Skin epidermis (tissue), 12 donors: ENCODE results near the gene CYP2A6.
"Not testable (repeated sequence)": the region's sequence is repeated elsewhere in the genome, so short reads cannot be mapped to it uniquely, and the experiment has no call there.

Source experiments
- H3K27ac ChIP-seq, 21 experiments: fragments of 200-600 bp; sonication (generic) in 11 of 21; one replicate each; pipeline ENCODE4 v1.5.0; 2020; ENCODE audit warnings: mild to moderate bottlenecking in 3 of 21, inconsistent platforms in 2 of 21, moderate library complexity in 2 of 21
- H3K4me3 ChIP-seq, 7 experiments: fragments of 200-600 bp; sonication (generic) in 2 of 7; one replicate each; pipeline ENCODE4 v1.5.0; 2020; ENCODE audit warnings: inconsistent platforms in 2 of 7, mild to moderate bottlenecking in 2 of 7, moderate library complexity in 1 of 7

The CYP2A6 gene

GRCh38 chr19:40822704-40823553 is 27.3 kb downstream of the CYP2A6 start:
- H3K27ac ChIP-seq, result peak overlapping the region in 8 of 21 experiments; percentile 17 to 51 (median 33)
- H3K4me3 ChIP-seq, result not testable (repeated sequence)

- peak overlapping the region in 1 of 21 experiments; percentile 46 for H3K27ac ChIP-seq
- no peak overlapping the region for H3K4me3 ChIP-seq
Observed at GRCh38 chr19:40822161-40822560, 28.1 kb downstream of the CYP2A6 start.

GRCh38 chr19:40819479-40820234 is 30.6 kb downstream of the CYP2A6 start:
- H3K4me3 ChIP-seq, result not testable (repeated sequence)
- peak overlapping the region in 4 of 21 experiments; percentile 3 to 65 (median 31) for H3K27ac ChIP-seq

DNA sequence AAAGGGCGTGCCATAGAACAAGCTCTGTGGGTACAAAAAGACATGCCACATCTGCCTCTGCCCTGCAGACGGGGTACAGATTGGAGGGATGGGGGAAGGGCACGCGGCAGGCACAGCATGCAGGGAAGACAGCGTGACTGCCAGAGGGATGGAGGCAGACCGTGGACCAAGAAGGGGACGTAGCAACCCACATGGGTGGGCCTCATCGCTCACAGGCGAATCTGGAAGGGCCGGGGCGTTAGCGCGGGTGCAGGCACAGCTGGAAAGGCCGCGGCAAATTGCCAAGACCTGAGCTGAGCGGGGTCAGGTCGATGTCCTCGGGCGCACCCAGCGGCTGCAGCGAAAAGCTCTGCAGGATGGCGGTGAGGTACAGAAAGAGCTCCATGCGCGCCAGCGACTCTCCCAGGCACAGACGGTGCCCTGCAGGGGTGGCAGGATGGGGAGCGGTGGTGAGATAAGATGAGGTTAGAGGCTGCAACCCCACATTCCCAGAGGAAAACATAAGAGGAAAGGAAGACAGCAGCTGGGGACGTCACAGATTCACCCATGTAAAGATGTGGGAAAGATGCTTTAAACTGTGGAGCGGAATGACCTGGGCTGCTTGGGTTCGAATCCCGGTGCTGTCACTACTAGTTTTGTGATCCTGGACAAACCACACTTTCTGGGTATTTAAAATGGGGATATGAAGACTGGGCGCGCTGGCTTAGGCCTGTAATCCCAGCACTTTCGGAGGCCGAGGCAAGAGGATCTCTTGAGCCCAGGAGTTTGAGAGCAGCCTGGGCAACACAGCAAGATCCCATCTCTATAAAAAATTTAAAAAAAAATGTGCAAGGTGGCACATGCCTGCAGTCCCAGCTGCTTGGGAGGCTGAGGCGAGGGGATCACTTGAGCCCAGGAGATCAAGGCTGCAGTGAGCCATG is 31.5 kb downstream of the CYP2A6 start:
- Histone ChIP-seq H3K27ac (peak overlapping the region in 4 of 21 experiments; percentile 19 to 65 (median 34)), H3K4me3 (peak overlapping the region in 4 of 7 experiments; percentile 13 to 26 (median 22))

DNA sequence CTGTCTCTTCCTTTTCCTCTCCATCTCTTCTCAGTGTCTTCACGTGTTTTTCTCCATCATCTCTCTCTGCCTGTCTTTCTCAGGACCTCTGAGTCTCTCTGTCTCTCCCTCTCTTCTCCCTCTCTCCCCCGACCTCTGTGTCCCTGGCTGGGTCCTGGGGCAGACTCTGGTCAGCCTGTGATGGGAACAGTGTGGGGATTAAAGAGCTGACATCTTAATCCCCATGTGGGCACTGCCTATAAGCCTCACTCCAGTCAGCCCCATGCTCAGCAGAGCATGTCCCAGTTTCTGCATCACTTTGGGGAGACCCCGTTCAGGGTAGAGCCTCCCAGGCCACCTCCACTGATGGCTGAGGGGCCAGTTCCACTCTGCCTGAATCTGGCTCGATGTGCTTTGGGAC is 35.0 kb downstream of the CYP2A6 start:
- Histone ChIP-seq H3K27ac (no peak overlapping the region), H3K4me3 (no peak overlapping the region)

DNA sequence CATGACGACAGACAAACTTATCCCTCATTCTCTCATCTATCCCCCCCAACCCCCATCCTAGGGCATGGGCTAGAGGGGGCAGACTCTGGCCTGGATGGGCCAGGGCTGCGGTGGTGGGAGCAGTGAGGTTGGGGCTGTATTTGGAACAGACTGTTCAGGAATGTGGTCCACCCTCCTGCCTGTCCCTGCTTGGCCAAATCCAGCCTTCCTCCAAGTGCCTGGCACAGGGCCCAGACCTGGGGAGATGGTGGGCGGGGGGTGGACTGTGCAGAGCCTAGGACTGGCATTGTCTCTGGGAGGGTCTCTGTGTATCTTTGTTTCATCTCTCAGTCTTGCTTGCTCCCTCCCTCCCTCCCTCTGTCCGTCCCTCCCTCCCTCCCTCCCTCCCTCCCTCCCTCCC is 37.1 kb downstream of the CYP2A6 start:
- no peak overlapping the region for H3K27ac ChIP-seq
- no peak overlapping the region for H3K4me3 ChIP-seq

- H3K4me3 ChIP-seq, H3K27ac ChIP-seq: not testable (repeated sequence)
Observed at GRCh38 chr19:40812571-40812970, 37.7 kb downstream of the CYP2A6 start.

GRCh38 chr19:40811478-40812341 is 38.5 kb downstream of the CYP2A6 start:
- Histone ChIP-seq H3K4me3 (peak overlapping the region; percentile 26 to 46 (median 33)), H3K27ac (peak overlapping the region in 20 of 21 experiments; percentile 16 to 89 (median 69))

GRCh38 chr19:40810649-40811408 is 39.4 kb downstream of the CYP2A6 start:
- H3K4me3 ChIP-seq, result peak overlapping the region; percentile 26 to 46 (median 33)
- peak overlapping the region in 20 of 21 experiments; percentile 16 to 89 (median 69) for H3K27ac ChIP-seq

- H3K27ac ChIP-seq, result peak overlapping the region in 19 of 21 experiments; percentile 16 to 89 (median 69)
- peak overlapping the region; percentile 26 to 46 (median 33) for H3K4me3 ChIP-seq
Observed at GRCh38 chr19:40810160-40810559, 40.1 kb downstream of the CYP2A6 start.

DNA sequence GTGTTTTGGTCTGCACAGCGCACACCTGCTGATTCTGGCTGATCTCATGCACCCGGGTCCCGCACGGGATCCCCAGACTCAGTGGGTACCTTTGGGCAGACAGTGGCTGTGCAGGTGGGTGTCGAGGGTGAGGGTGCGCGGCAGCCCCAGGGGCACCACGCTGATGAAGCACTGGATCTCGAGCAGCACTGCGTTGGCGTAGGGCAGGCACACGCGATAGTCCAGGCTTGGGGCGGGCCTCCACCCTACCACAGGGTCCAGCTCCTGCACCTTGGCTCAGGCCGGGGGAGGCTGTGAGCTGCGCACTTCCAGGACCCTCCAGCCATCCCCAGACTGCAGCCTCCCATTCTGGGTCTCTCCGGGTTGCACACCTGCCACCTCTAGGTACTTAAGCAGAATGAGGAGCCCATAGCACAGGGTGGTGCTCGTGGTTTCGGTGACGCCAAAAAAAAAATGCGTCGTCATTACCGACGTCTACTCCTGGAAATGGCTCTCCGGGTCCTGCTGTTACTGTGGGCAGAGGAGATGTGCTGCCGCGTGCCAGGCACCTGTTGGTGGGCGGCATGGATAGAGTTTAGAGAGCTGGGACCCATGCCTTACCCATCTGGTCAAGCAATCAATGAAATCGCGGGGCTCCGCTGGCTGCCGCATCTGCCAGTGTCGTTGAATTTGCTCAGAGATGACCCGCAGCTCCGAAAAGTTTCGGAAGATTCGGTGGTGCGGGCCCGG is 40.7 kb downstream of the CYP2A6 start:
- H3K4me3 ChIP-seq, result peak overlapping the region in 1 of 7 experiments; percentile 30
- peak overlapping the region in 6 of 21 experiments; percentile 59 to 89 (median 73) for H3K27ac ChIP-seq

DNA sequence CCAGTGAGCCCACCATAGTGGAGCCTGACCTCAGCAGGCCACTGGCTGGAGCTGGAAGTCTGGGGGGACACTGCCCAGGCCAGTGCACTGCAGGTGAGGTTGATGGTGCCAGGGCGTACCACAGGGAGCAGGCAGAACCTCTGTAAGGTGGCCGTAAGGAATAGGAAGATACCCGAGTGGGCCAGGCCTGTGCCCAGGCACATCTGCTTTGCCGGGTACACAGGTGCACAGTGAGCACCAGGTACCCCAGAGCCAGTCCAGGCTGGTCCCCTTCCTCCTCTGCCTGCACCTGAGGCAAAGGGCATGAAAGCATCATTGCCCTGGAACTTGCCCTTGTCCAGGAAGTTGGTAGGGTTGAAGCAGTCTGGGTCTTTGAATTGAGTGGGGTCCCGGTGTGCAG is 41.8 kb downstream of the CYP2A6 start:
- Histone ChIP-seq H3K4me3 (no peak overlapping the region), H3K27ac (peak overlapping the region in 1 of 21 experiments; percentile 14)

- no peak overlapping the region for H3K4me3 ChIP-seq
- H3K27ac ChIP-seq, result peak overlapping the region in 9 of 21 experiments; percentile 4 to 97 (median 67)
Observed at GRCh38 chr19:40808021-40808325, 42.3 kb downstream of the CYP2A6 start.

DNA sequence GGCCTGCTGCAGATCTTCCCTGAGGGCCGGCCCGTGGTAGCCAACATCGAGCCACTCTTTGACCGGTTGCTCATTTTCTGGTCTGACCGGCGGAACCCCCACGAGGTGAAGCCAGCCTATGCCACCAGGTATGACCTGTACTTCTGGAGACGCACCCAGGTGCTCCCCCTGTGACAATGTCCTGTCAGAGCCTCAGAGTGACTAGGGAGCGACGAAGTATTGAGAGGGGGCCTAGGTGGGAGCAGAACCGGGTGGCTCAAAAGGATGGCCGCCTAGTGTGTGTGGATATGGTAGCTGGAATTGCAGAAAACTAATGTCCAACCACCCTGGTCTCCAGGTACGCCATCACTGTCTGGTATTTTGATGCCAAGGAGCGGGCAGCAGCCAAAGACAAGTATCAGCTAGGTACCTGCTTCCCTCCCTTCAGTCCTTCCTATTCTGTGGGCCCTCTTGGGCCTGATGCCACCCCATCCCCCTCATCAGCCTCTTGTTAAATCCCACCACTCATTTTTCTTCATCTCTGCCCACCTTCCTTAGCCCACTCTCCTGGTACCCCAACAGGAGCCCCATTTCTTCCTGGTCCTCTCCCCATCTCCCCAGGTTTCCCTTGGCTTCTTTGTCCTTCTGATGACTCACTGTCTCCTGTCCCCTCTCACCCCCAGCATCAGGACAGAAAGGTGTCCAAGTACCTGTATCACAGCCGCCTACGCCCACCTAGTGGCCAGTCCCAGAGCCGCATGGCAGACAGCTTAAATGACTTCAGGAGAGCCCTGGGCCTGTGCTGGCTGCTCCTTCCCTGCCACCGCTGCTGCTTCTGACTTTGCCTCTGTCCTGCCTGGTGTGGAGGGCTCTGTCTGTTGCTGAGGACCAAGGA is 42.9 kb downstream of the CYP2A6 start:
- peak overlapping the region in 14 of 21 experiments; percentile 4 to 98 (median 70) for H3K27ac ChIP-seq
- H3K4me3 ChIP-seq, result no peak overlapping the region

DNA sequence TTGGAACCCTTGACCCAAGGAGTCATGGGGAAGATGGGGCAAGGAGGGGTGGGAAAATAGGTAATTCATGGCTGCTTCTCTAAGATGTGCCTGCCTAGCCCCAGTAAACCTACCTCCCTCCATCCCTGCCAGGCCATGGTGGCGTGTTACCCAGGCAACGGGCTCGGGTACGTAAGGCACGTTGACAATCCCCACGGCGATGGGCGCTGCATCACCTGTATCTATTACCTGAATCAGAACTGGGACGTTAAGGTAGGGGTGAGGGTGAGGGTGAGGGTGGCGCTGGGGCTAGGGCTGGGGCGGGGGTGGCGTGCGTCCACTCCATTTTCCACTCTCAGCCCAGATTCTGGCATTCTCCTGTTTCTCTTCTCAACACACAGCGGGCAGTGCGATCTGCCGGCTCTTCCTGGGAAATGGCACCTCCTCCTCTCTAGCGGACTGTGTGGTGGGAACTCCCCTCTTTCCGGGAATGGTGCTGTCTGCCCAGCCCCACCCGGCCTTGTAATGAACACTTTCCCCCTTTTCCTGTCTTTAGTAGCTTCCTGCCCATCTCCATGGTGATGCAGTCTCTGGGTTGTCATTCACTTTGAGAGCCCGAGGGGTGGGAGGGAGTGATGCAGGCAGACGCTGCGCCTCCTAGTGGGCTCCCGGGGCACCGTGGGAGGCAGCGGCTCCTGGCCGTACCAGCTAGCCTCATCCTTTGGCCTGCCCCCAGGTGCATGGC is 43.7 kb downstream of the CYP2A6 start:
- Histone ChIP-seq H3K4me3 (peak overlapping the region in 1 of 7 experiments; percentile 2), H3K27ac (peak overlapping the region in 20 of 21 experiments; percentile 1 to 98 (median 80))
